HCT116 (cell line): ENCODE measurements around the gene FAM32A. TPM values are rescaled to one million over a fixed set of nuclear protein-coding genes. Genes with fewer than 3 reads are reported as not detected.

Source experiments
- ATAC-seq: fragments of 200-7000 bp; cut with Tn5 transposase; 2 replicates; pipeline ENCODE4 v1.9.1; 2020; ENCODE audit warnings: mild to moderate bottlenecking, moderate library complexity
- BruUV-seq: library from RNA; stranded (reverse); fragments of 400-500 nt; replicated peaks from 2 replicates; lab custom pipeline; 2021; lab: Mats Ljungman, UMichigan
- CTCF ChIA-PET: fragments of 300-600 bp; sonication (Branson Sonifier 250); formaldehyde crosslinking; loops from one replicate; lab custom pipeline; 2021; ENCODE audit warnings: antibody characterized with exemption; lab: Charles Lee
- POLR2A ChIA-PET: fragments of 300-600, 350-600 bp; sonication (Branson Sonifier 250); formaldehyde crosslinking; loops from one replicate; lab custom pipeline; 2021; ENCODE audit warnings: antibody characterized with exemption; lab: Charles Lee
- RAD21 ChIA-PET, 2 experiments: fragments of 300-600 bp; sonication (Branson Sonifier 250); formaldehyde crosslinking; loops; one replicate each; lab custom pipeline; 2023; ENCODE audit warnings: low total read pairs in 2 of 2; ENCODE audit not compliant: uncharacterized antibody in 2 of 2, unreplicated experiment in 2 of 2, low non-redundant PET in 1 of 2; lab: Charles Lee
- DNase-seq: peaks from one replicate; pipeline ENCODE4 v3.0.0-alpha.2; 2010; ENCODE audit warnings: low read depth, low spot score
- H2AFZ ChIP-seq: fragments of 200-600 bp; shearing (Covaris generic), sonication (generic); 2 replicates; pipeline ENCODE4 v1.6.1; 2017; ENCODE audit warnings: low read depth, mixed run types, mixed read lengths, antibody characterized with exemption, low read length; ENCODE audit not compliant: poor library complexity, severe bottlenecking
- H3K27ac ChIP-seq: 2 replicates; pipeline ENCODE4 v1.5.1; 2012; ENCODE audit warnings: low read depth, low read length
- H3K27me3 ChIP-seq: fragments of 200-600 bp; sonication (generic); 2 replicates; pipeline ENCODE4 v1.6.1; 2016; ENCODE audit warnings: mixed run types, low read length, mixed read lengths; ENCODE audit not compliant: insufficient read depth
- H3K36me3 ChIP-seq, 2 experiments: fragments of 200-500 bp in 1 of 2; fragments of 200-600 bp in 1 of 2; sonication (Bioruptor generic) in 1 of 2; sonication (generic) in 1 of 2; 2 replicates each; pipeline versions ENCODE4 v1.5.1 to v1.6.1; 2014 to 2016; ENCODE audit warnings: low read length in 2 of 2, inconsistent platforms in 1 of 2, mixed read lengths in 1 of 2, mixed run types in 1 of 2; ENCODE audit not compliant: insufficient read depth in 2 of 2, control insufficient read depth in 1 of 2
- H3K4me1 ChIP-seq, 2 experiments: fragments of 200-600 bp in 1 of 2; sonication (generic) in 1 of 2; 2 replicates each; pipeline versions ENCODE4 v1.5.1 to v1.6.1; 2012 to 2017; ENCODE audit warnings: low read length in 2 of 2, inconsistent platforms in 1 of 2, mild to moderate bottlenecking in 1 of 2, mixed read lengths in 1 of 2, mixed run types in 1 of 2, moderate library complexity in 1 of 2; ENCODE audit not compliant: insufficient read depth in 2 of 2, control insufficient read depth in 1 of 2
- H3K4me2 ChIP-seq: fragments of 200-600 bp; sonication (generic); 2 replicates; pipeline ENCODE4 v1.6.1; 2017; ENCODE audit warnings: mixed run types, low read length, mixed read lengths
- H3K4me3 ChIP-seq, 2 experiments: fragments of 200-600 bp in 1 of 2; sonication (generic) in 1 of 2; replicated peaks in 1 of 2; 2 replicates each; pipeline ENCODE4 v1.5.1; 2011 to 2016; ENCODE audit warnings: low read length in 2 of 2, control low read depth in 1 of 2, low read depth in 1 of 2, mild to moderate bottlenecking in 1 of 2, mixed read lengths in 1 of 2, mixed run types in 1 of 2
- H3K79me2 ChIP-seq: fragments of 200-600 bp; sonication (generic); 2 replicates; pipeline ENCODE4 v1.6.1; 2017; ENCODE audit warnings: mild to moderate bottlenecking, mixed run types, low read length, moderate library complexity, mixed read lengths; ENCODE audit not compliant: insufficient read depth
- H3K9ac ChIP-seq: fragments of 200-600 bp; sonication (generic); 2 replicates; pipeline ENCODE4 v1.6.1; 2016; ENCODE audit warnings: low read length, mixed read lengths
- H3K9me2 ChIP-seq: fragments of 200-600 bp; sonication (generic), shearing (Covaris generic); 2 replicates; pipeline ENCODE4 v1.6.1; 2017; ENCODE audit warnings: mixed run types, mild to moderate bottlenecking, moderate library complexity; ENCODE audit not compliant: insufficient read depth
- H3K9me3 ChIP-seq, 2 experiments: fragments of 200-500 bp in 1 of 2; fragments of 200-600 bp in 1 of 2; sonication (Bioruptor generic) in 1 of 2; sonication (generic) in 1 of 2; 2 replicates each; pipeline ENCODE4 v1.6.1; 2014 to 2017; ENCODE audit warnings: low read length in 2 of 2, mixed read lengths in 2 of 2, inconsistent platforms in 1 of 2, low read depth in 1 of 2, mild to moderate bottlenecking in 1 of 2, mixed run types in 1 of 2, moderate library complexity in 1 of 2; ENCODE audit not compliant: control insufficient read depth in 1 of 2, insufficient read depth in 1 of 2
- H4K20me1 ChIP-seq: fragments of 200-600 bp; sonication (generic), shearing (Covaris generic); 2 replicates; pipeline ENCODE4 v1.6.1; 2017; ENCODE audit warnings: mixed run types, mild to moderate bottlenecking, moderate library complexity; ENCODE audit not compliant: insufficient read depth
- CBX3 ChIP-seq: IDR thresholded peaks from 2 replicates; pipeline ENCODE4 v1.6.1; 2012; ENCODE audit warnings: low read depth
- CEBPB ChIP-seq: IDR thresholded peaks from 2 replicates; pipeline ENCODE4 v1.6.1; 2012; ENCODE audit warnings: low read depth
- CTCF ChIP-seq, 3 experiments: fragments of 200-600 bp in 1 of 3; sonication (generic) in 1 of 3; IDR thresholded peaks in 2 of 3; conservative IDR thresholded peaks in 1 of 3; 2 replicates each; pipeline ENCODE4 v1.5.1; 2012 to 2017; ENCODE audit warnings: low read depth in 2 of 3, low read length in 2 of 3, antibody characterized with exemption in 1 of 3, borderline replicate concordance in 1 of 3, control low read depth in 1 of 3, mild to moderate bottlenecking in 1 of 3, mixed read lengths in 1 of 3, mixed run types in 1 of 3, moderate library complexity in 1 of 3; ENCODE audit not compliant: insufficient read depth in 1 of 3
- EGR1 ChIP-seq: IDR thresholded peaks from 2 replicates; pipeline ENCODE4 v1.6.1; 2012; ENCODE audit warnings: low read depth
- ELF1 ChIP-seq: IDR thresholded peaks from 2 replicates; pipeline ENCODE4 v1.6.1; 2012; ENCODE audit warnings: low read depth, borderline replicate concordance
- FOSL1 ChIP-seq: IDR thresholded peaks from 2 replicates; pipeline ENCODE4 v1.6.1; 2012; ENCODE audit warnings: low read depth
- POLR2A ChIP-seq: IDR thresholded peaks from 2 replicates; pipeline ENCODE4 v1.7.0; 2011; ENCODE audit warnings: borderline replicate concordance; ENCODE audit not compliant: insufficient read depth, insufficient read length; ENCODE audit errors: extremely low read depth
- RAD21 ChIP-seq: IDR thresholded peaks from 2 replicates; pipeline ENCODE4 v1.6.1; 2012; ENCODE audit warnings: low read depth, mild to moderate bottlenecking
- REST ChIP-seq: IDR thresholded peaks from 2 replicates; pipeline ENCODE4 v1.6.1; 2012; ENCODE audit warnings: low read depth
- SP1 ChIP-seq: IDR thresholded peaks from 2 replicates; pipeline ENCODE4 v1.6.1; 2012; ENCODE audit warnings: low read depth
- TCF7L2 ChIP-seq: IDR thresholded peaks from 2 replicates; pipeline ENCODE4 v1.7.0; 2011; ENCODE audit warnings: borderline replicate concordance, inconsistent platforms; ENCODE audit not compliant: insufficient read depth, insufficient read length; ENCODE audit errors: extremely low read depth
- ZFX ChIP-seq: fragments of 450-650 bp; IDR thresholded peaks from 2 replicates; pipeline ENCODE4 v1.6.1; 2017
- ZNF274 ChIP-seq: fragments of 200-500 bp; sonication (Bioruptor generic); IDR thresholded peaks from 2 replicates; pipeline ENCODE4 v1.6.1; 2014; ENCODE audit warnings: mild to moderate bottlenecking, low read depth, low read length, inconsistent platforms
- intact Hi-C: fragments of 100-400 bp; cut with micrococcal nuclease; formaldehyde crosslinking; loops from 2 replicates; pipeline ENCODE4 v1.10.0; 2022
- total RNA-seq: library from RNA; stranded (reverse); gene quantifications from one replicate; pipeline ENCODE4 v1.2.1, GENCODE V29; 2021; ENCODE audit not compliant: unreplicated experiment

The FAM32A gene
- total RNA-seq, 1 experiment from 2014 or later: 61.3 TPM

GRCh38 chr19:16142032-16142580 is 43.1 kb upstream of the FAM32A start:
- no peaks in the 10 kb centered on the region for H3K36me3 ChIP-seq
- no peak overlapping the region for H3K4me3 ChIP-seq
- H3K4me2 ChIP-seq: no peak overlapping the region
- no peaks in the 10 kb centered on the region for H3K27me3 ChIP-seq
- H3K9me3 ChIP-seq: no peaks in the 10 kb centered on the region
- no peak overlapping the region for H3K9ac ChIP-seq
- no peak for ATAC-seq
- H4K20me1 ChIP-seq: no peaks in the 10 kb centered on the region
- ChIA-PET POLR2A (no interaction called here), CTCF (no interaction called here), RAD21 (no interaction called here)
- H3K27ac ChIP-seq: no peak overlapping the region
- no peak overlapping the region for H2AFZ ChIP-seq
- DNase-seq: no peak
- BruUV-seq: no TSS peak
- peaks cover 17 to 31% of the 10 kb centered on the region in 2 experiments for H3K4me1 ChIP-seq
- H3K9me2 ChIP-seq: no peaks in the 10 kb centered on the region
- intact Hi-C loops: no loop called here
- no peak for TF ChIP-seq RAD21
- TF ChIP-seq ZNF274: no peak
- no peak for TF ChIP-seq CEBPB
- TF ChIP-seq EGR1: no peak
- TF ChIP-seq ZFX: no peak
- no peak for TF ChIP-seq CBX3
- TF ChIP-seq POLR2A: no peak
- no peak for TF ChIP-seq REST
- TF ChIP-seq TCF7L2: no peak
- no peak for TF ChIP-seq ELF1
- TF ChIP-seq CTCF (IDR thresholded peaks at IDR 0.05 in 2 of 3, conservative IDR thresholded peaks at IDR 0.05 in 1 of 3; ENCODE audit: borderline replicate concordance in 1 of 3, insufficient read depth in 1 of 3, low read depth in 2 of 3, low read length in 2 of 3): no peak
- TF ChIP-seq SP1: no peak
- no peak for TF ChIP-seq FOSL1
- H3K79me2 ChIP-seq: peaks cover 9% of the 10 kb centered on the region; the same call in 1 of the 2 replicates
